ELF-1 (cell line): ENCODE results near the gene ZNF821.
"Not testable (repeated sequence)": the region's sequence is repeated elsewhere in the genome, so short reads cannot be mapped to it uniquely, and the experiment has no call there.

Source experiments
- DNase-seq: peaks from one replicate; pipeline ENCODE4 v3.0.0-alpha.2; 2016; ENCODE audit warnings: low read depth, low spot score

The ZNF821 gene

DNA sequence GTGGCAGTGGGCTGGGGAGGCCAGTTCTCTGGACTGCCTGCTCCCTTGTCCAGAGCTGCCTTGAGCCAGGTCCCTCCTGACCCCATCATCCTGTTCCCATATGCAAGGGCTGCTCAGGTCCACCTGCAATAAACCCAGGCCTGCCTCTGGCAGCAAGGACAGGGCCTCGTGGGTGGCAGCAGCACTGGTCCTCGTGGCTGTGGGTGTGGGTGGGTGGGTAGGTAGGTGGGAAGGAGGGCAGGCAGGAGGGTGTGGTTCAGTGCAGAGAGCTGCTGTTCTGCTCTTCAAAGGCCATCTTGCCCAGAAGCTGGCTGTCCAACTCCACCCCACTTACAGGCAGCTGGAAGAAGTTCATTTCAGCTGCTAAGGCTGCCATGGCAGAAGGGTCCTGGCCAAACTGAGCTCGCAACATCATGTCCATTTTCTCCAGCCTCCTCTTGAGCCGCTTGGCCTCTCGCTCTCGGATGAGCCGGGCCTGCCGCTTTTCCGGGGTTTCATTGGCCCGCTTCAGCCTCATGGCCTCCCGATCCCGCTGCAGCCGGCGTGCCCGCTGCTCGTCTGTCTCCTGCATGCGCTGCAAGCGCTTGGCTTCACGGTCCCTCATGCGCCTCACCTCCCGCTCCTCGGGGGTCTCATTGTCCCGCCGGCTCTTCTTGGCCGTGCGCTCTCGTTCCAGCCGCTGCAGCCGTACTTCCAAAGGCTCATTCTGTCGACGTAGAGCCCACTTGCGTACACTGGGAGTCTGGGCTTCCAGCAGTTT is 24.0 kb downstream of the ZNF821 start:
- DNase-seq = no peak

DNA sequence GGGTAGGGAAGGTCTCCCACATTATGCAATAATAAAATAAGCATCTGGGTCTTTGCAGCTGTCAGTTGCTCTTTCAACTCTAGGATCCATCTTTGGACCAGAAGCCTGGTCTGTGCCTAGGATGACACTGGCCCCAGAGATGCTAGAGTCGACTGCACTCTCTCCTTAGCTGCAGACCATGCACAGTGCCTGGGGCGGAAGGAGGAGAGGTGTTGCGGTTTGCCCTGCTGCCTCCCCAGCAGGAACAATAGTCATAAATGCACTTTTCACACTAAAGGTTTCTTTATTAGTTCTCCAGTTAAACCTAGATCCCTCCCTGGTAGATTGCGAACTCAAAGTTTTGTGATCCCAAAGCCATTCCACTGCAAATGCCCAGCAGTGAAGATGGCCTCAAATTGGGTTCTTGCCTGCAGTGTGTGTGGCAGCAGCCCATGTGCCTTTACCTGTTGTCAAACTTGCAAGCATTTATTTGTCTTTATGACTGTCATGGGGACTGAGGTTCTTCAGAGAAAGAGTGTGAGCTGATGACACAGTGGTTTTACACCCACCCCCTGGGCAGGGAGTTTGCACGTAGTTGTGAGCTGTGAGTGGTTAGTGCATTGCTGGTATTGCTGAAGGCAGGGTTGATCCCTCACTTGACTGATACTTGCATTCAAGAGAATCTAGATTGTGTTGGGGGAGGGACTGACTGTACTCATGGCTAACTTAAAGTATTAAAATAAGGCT is 27.9 kb downstream of the ZNF821 start:
- no peak for DNase-seq

DNA sequence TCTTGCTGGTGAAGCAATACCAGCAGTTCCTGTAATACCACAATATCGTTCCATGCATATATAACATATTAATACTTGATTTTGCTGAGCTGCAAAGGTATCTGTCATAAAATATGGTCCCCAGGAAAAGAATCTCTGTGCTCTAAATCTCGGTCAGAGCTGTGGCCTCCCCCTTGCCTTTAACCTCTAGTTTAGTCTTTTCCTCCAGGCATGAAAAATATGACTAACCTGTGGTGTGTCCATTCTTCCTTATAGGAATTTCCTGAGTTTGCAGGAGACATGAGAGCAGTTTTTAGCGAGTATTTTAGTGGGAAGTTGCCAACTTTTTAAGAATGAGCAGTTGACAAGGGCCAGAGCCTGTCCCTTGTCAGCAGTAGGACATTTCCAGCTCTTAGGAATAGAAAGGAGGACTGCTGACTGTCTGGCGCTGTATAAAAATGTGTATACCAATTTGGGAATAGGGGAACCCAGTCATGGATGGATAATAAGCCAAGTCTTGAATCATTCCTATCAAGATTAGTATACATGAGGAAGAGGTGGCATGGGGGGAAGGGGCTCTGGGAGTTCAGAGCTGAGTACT is 29.5 kb downstream of the ZNF821 start:
- no peak for DNase-seq

DNA sequence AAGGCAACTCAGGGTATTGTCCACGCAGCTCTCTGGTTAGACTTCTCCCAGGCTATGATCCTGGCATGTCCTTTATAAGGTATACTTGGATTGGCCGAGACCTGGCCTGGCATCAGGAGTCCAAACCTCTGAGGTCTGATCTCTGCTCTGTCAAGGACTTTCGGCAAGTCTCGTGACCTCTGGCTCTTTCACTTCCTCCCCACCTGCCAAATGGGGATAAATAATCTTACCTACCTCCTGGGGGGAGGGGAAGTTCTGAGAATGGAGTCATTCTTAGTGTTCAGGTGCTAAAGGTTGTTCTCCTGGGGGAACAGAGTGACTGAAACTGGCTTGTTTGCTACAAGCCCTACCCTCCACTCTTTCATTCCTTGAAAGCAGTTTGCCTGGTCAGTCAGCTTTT is 30.6 kb downstream of the ZNF821 start:
- no peak for DNase-seq

DNA sequence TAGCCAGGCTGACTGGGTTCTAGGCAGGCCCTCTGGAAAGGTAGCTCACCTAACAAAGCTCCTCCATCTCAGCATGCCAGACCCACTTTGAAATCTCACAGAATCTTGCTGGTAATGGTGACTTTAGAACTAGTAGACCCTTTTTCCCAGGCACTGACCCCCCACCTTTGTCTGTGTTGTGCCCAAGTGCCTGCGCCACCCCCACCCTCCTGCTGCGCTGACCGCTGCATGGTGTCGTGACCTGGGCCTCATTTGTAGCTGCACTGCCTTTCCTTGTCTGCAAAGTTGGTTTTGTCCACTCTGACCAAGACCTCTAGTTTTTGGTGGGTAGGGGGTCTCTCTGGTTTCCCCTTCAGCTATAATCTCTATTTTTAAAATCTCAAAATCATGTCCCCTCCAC is 31.4 kb downstream of the ZNF821 start:
- DNase-seq = no peak

DNA sequence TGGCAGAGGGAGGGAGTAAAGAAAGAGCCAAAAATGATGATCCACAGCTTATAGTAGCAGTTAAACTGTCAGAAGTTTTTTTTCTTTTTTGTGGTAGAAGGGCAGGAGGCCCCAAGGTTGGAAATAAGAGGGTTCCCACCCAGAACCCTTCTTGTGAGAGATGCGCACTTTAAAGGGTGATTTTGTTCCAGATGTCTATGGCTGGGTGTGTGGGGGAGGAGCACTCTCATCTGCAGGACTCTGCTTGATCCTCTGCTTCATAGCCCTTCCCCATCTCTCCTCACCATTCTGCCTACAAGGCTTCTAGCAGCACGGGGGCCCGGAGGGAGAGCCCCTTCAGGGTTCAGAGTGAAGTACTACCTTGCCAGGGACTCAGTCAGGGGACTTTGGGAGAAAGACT is 31.8 kb downstream of the ZNF821 start:
- DNase-seq = no peak

DNA sequence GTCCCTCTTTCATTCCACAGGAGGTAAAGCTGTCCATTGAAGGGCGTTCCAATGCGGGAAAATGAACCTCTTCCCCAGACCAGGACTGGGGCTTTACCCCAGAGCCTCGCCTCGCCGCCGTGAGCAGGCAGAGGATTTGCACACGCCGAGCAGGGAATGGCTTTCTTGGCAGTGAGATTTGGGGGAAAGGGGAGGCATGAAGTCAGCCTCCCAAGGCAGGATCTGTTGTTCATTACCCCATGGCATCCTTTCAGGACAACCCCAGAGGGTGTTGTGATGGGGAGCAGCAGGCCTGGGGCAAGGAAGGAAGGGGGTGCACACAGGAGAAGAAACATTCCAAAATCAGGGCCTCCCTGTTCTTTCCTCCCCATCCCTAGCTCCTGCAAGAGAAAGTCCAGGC is 32.2 kb downstream of the ZNF821 start:
- DNase-seq = no peak

DNA sequence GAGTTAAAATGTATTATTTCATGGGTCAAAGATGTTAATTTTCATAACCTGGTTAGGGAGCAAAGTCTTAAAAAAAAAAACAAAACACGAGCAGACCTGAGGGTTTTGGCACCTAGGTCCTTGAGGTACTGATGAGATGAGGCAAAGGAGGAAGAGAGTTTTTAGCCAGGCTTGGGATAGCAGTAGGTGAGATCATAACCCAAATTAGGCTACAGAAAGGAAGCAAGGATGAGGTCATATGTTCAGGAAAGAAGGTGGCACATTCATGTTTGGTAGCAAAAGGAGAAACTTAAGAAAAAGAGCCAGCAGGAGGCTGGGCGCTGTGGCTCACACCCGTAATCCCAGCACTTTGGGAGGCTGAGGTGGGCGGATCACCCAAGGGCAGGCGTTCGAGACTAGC is 35.4 kb downstream of the ZNF821 start:
- DNase-seq = no peak

DNA sequence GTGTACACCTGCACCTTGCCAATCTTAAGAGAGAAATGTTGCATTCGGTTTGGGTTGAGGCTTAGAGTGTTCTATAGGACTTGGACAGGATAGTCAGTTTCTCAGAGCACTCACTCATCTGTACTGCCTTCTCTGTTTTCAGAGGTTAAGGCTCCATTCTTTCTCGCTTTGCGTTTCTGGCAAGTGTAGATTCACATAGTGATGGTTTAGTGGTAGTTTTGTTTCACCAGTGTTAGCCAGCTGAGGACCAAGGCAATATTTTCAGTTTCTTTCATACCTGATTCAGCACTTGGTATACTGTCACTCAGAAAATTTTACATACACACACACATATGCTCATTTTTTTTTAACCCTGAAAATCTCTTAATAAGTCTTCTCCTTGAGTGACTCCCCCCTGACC is 36.9 kb downstream of the ZNF821 start:
- no peak for DNase-seq

DNA sequence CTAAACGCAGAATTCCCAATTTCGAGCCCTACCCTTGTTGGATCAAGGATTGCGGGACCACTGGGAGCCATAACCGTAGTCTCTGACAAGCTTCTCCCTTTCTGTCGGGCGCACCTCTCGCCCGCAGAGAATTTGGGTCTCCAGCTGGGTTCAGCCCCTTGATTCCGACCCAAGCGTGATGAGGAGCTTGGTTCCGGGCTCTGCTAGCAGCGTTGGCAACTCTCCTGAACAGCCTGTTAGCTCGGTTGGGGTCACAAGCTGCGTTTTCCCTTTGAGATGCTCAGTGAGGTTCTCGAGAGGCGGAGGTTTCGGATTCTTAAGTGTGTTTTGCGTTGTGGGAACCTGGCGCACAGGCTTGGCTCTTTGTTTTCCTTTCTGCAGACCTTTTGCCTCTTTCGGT is 37.6 kb downstream of the ZNF821 start:
- peak; percentile 30 for DNase-seq

DNA sequence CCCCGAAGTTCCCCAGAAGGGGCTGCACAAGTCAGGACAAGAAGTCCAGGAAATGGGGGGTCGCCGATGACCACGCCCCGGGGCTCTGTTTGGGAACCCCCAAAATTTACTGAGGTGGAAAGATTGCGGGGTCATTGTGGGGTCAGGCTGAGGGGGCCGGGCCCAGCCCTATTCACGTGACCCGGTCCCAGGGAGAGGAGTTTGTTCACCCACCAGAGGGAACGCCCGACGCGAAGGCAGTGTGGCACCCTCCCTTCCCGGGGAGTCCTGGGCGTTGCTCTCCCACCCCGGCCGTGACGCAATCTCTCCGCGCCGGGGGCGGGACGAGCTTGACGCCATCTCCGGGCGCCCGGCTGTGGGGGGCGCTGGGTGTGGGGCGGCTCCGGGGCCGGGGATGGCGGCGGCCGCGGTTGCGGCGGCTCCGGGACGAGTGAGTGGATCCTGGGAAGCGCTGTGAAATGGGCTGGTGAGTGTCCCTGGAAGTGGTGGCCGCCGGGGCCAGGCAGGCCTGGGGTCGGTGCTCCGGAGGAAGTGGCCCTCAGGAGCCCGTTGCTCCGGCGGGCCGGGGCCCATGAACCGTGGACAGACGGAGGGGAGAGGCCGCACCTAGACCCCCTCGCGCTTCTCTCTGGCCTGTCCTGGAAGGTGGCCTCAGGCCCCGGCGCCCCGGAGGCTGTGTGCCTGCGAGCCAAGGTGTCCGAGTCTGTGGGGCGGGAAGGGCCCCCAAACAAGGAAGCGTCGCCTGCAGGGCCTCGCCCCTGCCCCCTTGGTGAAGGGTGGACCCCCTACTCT is 38.1 kb downstream of the ZNF821 start, which contains the start of gene ATXN1L:
Gene ATXN1L, plus strand, starts transcription at position 338 of the 792 bp plus-strand sequence. CDS start 3,765 bp downstream, outside the sequence.
- DNase-seq = peak; percentile 89

DNA sequence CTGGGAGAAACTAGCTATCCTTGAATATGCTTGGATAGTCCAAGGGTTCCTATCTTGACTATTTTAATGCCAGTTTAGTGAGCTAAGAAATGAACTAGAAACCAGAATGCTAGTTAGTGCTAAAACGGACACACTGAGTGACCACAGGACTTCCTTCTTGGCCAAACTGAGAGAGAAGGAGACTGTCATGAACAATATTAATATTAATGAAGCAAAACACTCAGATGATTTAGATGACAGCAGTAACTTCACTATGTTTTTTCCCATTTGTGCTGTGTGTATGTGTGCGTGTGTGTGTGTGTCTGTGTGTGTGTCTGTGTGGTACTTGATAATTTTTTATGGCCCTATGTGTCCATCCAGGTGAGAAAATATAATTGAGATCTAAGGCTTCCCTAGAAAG is 40.4 kb downstream of the ZNF821 start:
- DNase-seq = no peak

DNA sequence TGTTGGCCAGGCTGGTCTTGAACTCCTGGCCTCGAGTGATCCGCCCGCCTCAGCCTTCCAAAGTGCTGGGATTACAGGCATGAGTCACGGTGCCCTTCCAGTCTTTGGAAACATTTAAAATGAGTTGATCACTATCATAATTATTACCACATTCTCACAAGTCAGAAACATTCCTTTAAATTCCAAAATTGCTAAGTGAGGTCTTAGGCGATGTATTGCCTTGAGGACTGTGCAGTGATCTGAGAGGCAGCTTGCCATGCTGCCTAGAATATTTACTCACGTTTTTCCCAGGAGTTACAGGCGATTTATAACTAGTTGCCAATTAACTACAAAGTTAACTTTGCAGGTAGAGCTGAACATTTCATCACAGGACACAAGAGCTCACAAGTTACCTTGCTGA is 43.9 kb downstream of the ZNF821 start:
- DNase-seq = no peak

DNA sequence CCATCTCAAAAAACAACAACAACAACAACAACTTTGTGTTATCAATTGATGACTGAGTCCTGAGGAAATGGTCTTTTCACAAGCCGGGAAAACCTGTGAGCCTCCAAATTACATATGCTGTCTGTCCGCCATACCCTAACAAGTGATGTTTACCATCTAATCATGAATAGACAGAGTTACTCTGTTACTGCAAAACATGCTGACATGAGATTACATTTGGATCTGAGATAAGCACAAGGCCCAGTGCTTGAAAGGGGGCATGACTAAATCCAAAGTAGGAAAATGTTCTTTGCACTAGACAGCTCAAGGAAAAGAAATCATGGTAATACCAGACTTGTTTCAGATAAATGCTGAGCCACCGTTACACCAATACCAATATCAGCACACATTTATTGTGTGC is 46.8 kb downstream of the ZNF821 start:
- DNase-seq = no peak

DNA sequence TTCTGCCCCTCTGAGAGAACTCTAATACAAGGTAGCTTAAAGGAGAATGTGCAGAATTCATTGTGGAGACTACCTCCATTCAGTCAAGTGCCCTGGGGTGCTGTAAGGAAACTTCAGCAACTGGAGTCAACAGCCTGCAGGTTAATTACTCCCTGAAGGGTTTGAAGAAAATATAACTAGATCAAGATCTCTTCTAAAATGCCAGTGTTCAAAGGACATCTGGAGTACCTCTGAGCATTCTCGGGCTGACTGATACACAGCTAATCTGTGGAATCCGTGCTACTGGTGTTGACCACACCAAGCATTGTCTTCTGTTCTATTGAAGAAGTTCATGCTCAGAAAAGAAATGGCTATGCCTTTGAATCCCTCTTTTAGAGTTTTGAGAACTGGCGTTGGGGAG is 49.7 kb downstream of the ZNF821 start:
- DNase-seq = no peak

DNA sequence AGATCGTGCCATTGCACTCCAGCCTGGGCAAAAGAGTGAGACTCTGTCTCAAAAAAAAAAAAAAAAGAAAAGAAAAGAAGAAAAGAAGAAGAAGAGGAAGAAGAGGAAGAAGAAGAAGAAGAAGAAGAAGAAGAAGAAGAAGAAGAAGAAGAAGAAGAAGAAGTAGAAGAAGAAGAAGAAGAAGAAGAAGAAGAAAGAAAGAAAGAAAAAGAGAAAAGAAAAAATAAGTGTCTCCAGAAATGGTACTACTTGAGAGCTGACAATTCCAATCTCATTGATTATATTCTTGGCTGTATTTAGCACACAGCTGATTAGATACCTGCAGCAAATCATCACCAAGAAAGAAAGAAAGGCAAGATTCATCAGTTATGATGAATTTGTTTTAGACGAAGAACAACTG is 51.9 kb downstream of the ZNF821 start:
- DNase-seq = not testable (repeated sequence)

DNA sequence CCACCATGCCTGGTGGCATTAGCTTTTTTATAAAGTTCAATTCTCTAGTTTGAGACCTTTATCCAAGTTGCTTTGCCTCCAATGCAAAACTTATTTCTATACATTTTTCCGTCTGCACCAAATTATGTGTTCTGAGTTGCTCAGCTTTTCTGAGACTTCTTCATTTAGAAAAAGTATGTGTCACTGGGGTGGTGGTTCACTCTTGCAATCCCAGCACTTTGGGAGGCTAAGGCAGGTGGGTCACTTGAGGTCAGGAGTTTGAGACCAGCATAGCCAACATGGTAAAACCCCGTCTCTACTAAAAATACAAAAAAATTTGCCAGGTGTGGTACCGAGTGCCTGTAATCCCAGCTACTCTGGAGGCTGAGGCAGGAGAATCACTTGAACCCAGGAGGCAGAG is 52.3 kb downstream of the ZNF821 start:
- not testable (repeated sequence) for DNase-seq

DNA sequence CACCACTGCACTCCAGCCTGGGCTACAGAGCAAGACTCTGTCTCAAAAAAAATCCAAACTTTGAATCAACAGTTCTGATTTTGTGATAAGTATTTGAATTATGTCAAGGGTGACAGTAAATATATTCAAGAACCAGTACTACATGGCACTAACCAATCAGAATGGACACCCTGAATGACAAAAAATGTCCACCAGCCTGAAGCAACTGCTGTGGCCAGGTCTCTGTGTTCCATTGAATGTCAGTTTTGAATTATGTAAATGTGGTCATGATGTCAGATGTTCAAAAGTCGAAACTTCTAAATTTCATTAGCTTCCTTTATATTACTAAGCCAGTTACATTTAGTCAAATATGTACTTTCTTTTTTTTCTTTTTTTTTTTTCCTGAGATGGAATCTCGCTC is 53.6 kb downstream of the ZNF821 start:
- DNase-seq = no peak

DNA sequence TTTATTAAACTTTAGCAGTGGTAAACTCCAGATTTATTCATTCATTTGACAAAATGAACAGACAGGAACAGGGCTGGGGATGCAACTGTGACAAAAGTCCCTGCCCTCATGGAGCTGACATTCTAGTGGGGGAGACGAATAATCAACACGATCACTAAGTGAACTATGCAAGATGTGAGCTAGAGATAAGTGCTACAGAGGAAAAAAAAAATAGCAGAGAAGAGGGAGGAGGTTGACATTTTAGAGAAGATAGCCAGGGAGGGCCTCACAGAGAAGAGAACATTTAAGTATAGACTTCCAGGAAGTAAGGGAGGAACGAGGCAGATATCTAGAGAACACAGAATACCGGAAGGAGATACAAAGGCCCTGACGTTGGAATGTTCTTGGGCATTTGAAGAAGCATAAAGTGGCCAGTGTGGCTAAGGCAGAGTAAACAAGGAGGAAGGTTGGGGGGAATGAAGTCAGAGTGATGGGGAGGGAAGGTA is 57.4 kb downstream of the ZNF821 start:
- no peak for DNase-seq

DNA sequence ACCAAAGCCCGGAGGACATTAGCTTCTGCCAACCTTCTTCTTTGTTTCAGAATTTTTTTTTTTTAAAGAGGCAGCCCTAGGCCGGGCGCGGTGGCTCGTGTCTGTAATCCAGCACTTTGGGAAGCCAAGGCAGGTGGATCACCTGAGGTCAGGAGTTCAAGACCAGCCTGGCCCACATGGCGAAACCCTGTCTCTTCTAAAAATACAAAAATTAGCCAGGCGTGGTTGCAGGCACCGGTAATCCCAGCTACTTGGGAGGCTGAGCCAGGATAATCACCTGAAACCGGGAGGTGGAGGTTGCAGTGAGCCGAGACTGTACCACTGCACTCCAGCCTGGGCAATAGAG is 66.9 kb downstream of the ZNF821 start:
- not testable (repeated sequence) for DNase-seq

DNA sequence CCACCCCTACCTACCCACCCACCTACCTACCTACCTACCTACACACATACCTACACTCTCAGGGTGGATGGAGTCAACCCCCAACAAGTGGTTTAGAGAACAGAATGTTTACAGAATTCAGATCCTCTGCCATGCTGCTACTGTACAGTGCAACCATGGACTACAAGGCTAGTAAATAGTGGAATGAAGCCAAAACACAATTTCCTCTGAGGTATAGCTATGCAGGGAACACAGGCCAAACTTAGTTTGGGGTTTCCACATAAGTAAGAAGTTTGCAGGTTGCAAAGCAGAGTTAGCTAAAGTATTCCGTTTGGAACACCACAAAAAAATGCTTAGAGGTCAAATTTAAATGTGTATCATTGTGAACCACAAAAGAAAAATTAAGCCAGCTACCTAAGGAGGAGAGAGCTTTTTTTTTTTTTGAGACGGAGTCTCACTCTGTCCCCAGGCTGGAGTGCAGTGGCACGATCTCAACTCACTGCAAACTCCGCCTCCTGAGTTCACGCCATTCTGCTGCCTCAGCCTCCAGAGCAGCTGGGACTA is 72.7 kb downstream of the ZNF821 start:
- DNase-seq = no peak

DNA sequence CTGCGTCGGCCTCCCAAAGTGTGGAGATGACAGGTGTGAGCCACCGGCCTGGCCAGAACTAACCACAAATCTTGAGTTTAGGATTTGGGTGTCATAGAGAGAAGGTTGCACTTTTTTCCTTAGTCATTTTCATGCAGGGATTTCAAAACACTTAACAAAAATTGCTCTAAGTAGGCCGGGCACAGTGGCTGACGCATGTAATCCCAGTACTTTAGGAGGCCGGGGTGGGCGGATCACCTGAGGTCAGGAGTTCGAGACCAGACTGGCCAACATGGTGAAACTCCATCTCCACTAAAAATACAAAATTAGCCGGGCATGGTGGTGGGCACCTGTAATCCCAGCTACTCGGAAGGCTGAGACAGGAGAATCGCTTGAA is 73.8 kb downstream of the ZNF821 start:
- DNase-seq = not testable (repeated sequence)
